GM12891 (cell line): ENCODE results near the gene PTPRD.

Experiments used
- POLR2A ChIP-seq: IDR thresholded peaks from 2 replicates; pipeline ENCODE4 v1.6.1; 2011; ENCODE audit warnings: low read depth, low read length, control low read depth
- POLR2AphosphoS5 ChIP-seq: IDR thresholded peaks from 2 replicates; pipeline ENCODE4 v1.6.1; 2011; ENCODE audit warnings: low read depth, low read length, control low read depth
- TAF1 ChIP-seq: IDR thresholded peaks from 2 replicates; pipeline ENCODE4 v1.6.1; 2011; ENCODE audit warnings: low read depth, low read length, control low read depth

DNA sequence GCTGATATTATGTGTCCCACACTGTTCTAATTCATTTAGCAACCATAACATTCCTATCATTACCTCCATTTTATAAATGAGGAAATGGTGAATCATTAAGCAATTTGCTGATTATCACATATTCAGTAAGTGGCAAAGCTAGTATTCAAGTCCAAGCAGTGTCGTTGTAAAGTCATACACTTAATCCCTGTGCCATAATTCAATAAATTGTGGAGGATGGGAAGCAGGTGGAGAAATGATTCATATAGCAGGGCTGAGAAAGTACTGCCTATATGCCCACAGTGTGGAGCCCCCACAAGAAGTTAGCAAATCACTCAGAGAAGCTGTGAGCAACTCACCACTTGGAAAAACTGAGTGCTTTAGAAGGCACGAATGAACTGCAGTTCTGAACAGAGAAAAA, 691.0 kb downstream of the PTPRD start:
- TF ChIP-seq POLR2A (no peak), TAF1 (no peak), POLR2AphosphoS5 (no peak)
